MCF 10A (cell line): ENCODE measurements around the gene PNRC2. TPM values are rescaled to one million over a fixed set of nuclear protein-coding genes. Genes with fewer than 3 reads are reported as not detected.
"Not testable (repeated sequence)": the region's sequence is repeated elsewhere in the genome, so short reads cannot be mapped to it uniquely, and the experiment has no call there.

Source experiments
- BruUV-seq: library from RNA; stranded (reverse); fragments of 400-500 nt; replicated peaks from 2 replicates; lab custom pipeline; 2021; lab: Mats Ljungman, UMichigan
- CTCF ChIA-PET: fragments of 300-600 bp; sonication (Branson Sonifier 250); formaldehyde crosslinking; extraction: SDS; loops from one replicate; lab custom pipeline; 2021; ENCODE audit warnings: antibody characterized with exemption, inconsistent platforms; lab: Yijun Ruan, JAX
- POLR2A ChIA-PET: fragments of 300-600, 350-650 bp; sonication (Branson Sonifier 250); formaldehyde crosslinking; extraction: SDS; loops from one replicate; lab custom pipeline; 2020; ENCODE audit warnings: antibody characterized with exemption, inconsistent platforms; lab: Yijun Ruan, JAX
- DNase-seq: peaks from one replicate; pipeline ENCODE4 v3.0.0-alpha.2; 2018; ENCODE audit not compliant: unreplicated experiment
- H3K27ac Mint-ChIP-seq: one replicate; pipeline ENCODE4 v1.8.0; 2022; ENCODE audit warnings: mild to moderate bottlenecking, low read depth, mixed read lengths; ENCODE audit not compliant: unreplicated experiment
- H3K27me3 Mint-ChIP-seq: one replicate; pipeline ENCODE4 v1.8.0; 2022; ENCODE audit warnings: mixed read lengths; ENCODE audit not compliant: insufficient read depth, unreplicated experiment
- H3K36me3 Mint-ChIP-seq: one replicate; pipeline ENCODE4 v1.8.0; 2022; ENCODE audit warnings: mild to moderate bottlenecking, moderate library complexity, mixed read lengths; ENCODE audit not compliant: insufficient read depth, unreplicated experiment
- H3K4me1 Mint-ChIP-seq: one replicate; pipeline ENCODE4 v1.8.0; 2022; ENCODE audit warnings: mixed read lengths; ENCODE audit not compliant: insufficient read depth, unreplicated experiment
- H3K4me3 Mint-ChIP-seq: one replicate; pipeline ENCODE4 v1.8.0; 2022; ENCODE audit warnings: mild to moderate bottlenecking, moderate library complexity, mixed read lengths; ENCODE audit not compliant: unreplicated experiment
- H3K9me3 Mint-ChIP-seq: one replicate; pipeline ENCODE4 v1.8.0; 2022; ENCODE audit warnings: mixed read lengths; ENCODE audit not compliant: unreplicated experiment
- CTCF ChIP-seq: fragments of 200-600 bp; IDR thresholded peaks from one replicate; pipeline ENCODE4 v1.8.0; 2022; ENCODE audit warnings: antibody characterized with exemption, mild to moderate bottlenecking; ENCODE audit not compliant: unreplicated experiment
- intact Hi-C: fragments of 100-400 bp; cut with micrococcal nuclease; formaldehyde crosslinking; loops from 2 replicates; pipeline ENCODE4 v1.14.1; 2022
- total RNA-seq: library from RNA; stranded (reverse); gene quantifications from 2 replicates; pipeline ENCODE4 v1.2.3, GENCODE V29; 2022

Gene PNRC2
- total RNA-seq, 1 experiment from 2014 or later, result 115 TPM

- ChIA-PET POLR2A (interaction anchor here (0.9 to 1.9 kb wide), 4 partner anchors 13 to 100 kb away, joined by 3 to 7 read pairs (median 4); no protein-coding TSS in a partner anchor), CTCF (no interaction called here)
- intact Hi-C loops, result no loop called here
- TF ChIP-seq CTCF, result no peak
- no peak for DNase-seq
- Mint-ChIP-seq H3K4me1 (peaks cover 10% of the 10 kb centered on the region), H3K27me3 (no peaks in the 10 kb centered on the region), H3K4me3 (no peak overlapping the region), H3K36me3 (peaks cover 9% of the 10 kb centered on the region), H3K9me3 (no peaks in the 10 kb centered on the region), H3K27ac (no peak overlapping the region)
- no TSS peak for BruUV-seq
Observed at GRCh38 chr1:23947366-23947765, 12.3 kb upstream of the PNRC2 start.

- ChIA-PET CTCF (interaction anchor here (1.5 kb wide), 1 partner anchor 15 kb away, joined by 3 read pairs; no protein-coding TSS in a partner anchor), POLR2A (interaction anchor here (0.7 to 6.7 kb wide), 12 partner anchors 12 to 814 kb away, joined by 3 to 49 read pairs (median 4); partner anchors contain the start of genes GALE and SRSF10)
- no peak for DNase-seq
- Mint-ChIP-seq H3K27ac (peak overlapping the region; percentile 71), H3K9me3 (no peaks in the 10 kb centered on the region), H3K27me3 (no peaks in the 10 kb centered on the region), H3K36me3 (peaks cover 11% of the 10 kb centered on the region), H3K4me3 (no peak overlapping the region), H3K4me1 (peaks cover 45% of the 10 kb centered on the region)
- intact Hi-C loops, result loop anchor here (10.0 kb wide), 1 partner anchor 162 kb away; the partner anchor contains the start of gene MYOM3
- BruUV-seq, result no TSS peak
- no peak for TF ChIP-seq CTCF
Observed at GRCh38 chr1:23953020-23953419, 6.6 kb upstream of the PNRC2 start.

GRCh38 chr1:23957096-23957495 lies 2.5 kb upstream of the PNRC2 start:
- no peaks in the 10 kb centered on the region for H3K27me3 Mint-ChIP-seq
- DNase-seq, result no peak
- intact Hi-C loops, result loop anchor here (10.0 kb wide), 1 partner anchor 158 kb away; the partner anchor contains the start of gene MYOM3
- no peak for TF ChIP-seq CTCF
- H3K36me3 Mint-ChIP-seq, result peaks cover 42% of the 10 kb centered on the region
- ChIA-PET POLR2A (interaction anchor here (0.5 to 6.7 kb wide), 10 partner anchors 11 to 295 kb away, joined by 3 to 48 read pairs (median 8); partner anchors contain the start of genes PITHD1 and SRSF10), CTCF (interaction anchor here (0.5 to 1.3 kb wide), 8 partner anchors 66 to 1271 kb away, joined by 3 to 6 read pairs (median 3); no protein-coding TSS in a partner anchor)
- BruUV-seq, result no TSS peak
- H3K4me1 Mint-ChIP-seq, result peaks cover 44% of the 10 kb centered on the region
- H3K4me3 Mint-ChIP-seq, result peak overlapping the region; percentile 25
- no peaks in the 10 kb centered on the region for H3K9me3 Mint-ChIP-seq
- peak overlapping the region; percentile 46 for H3K27ac Mint-ChIP-seq

- Mint-ChIP-seq H3K4me3 (peak overlapping the region; percentile 95), H3K27ac (peak overlapping the region; percentile 100), H3K36me3 (peaks cover 50% of the 10 kb centered on the region), H3K4me1 (peaks cover 38% of the 10 kb centered on the region)
- ChIA-PET CTCF (interaction anchor here (0.6 kb wide), 1 partner anchor 23 kb away, joined by 4 read pairs; no protein-coding TSS in a partner anchor), POLR2A (interaction anchor here (0.6 to 4.0 kb wide), 11 partner anchors 10 to 436 kb away, joined by 3 to 97 read pairs (median 11); partner anchors contain the start of gene SRSF10)
- intact Hi-C loops, result loop anchor here (10.0 kb wide), 1 partner anchor 157 kb away; the partner anchor contains the start of gene MYOM3
- H3K27me3 Mint-ChIP-seq, DNase-seq, H3K9me3 Mint-ChIP-seq, BruUV-seq: not testable (repeated sequence)
Observed at GRCh38 chr1:23958040-23958809, 1.4 kb upstream of the PNRC2 start.
